Aorta (tissue), 5 donors: Measurements from ENCODE around the gene TRAT1. TPM values are rescaled to one million over a fixed set of nuclear protein-coding genes. Genes with fewer than 3 reads are reported as not detected.

Experiments used
- ATAC-seq: fragments of 200-7000 bp; cut with Tn5 transposase; one replicate; pipeline ENCODE4 v1.9.1; 2022; ENCODE audit warnings: moderate library complexity; ENCODE audit not compliant: low FRiP score
- DNase-seq, 2 donors: peaks; one replicate each; pipeline ENCODE4 v3.0.0-alpha.2; 2020
- H3K27ac ChIP-seq, 2 donors: one replicate each; pipeline ENCODE4 v1.5.1; 2013; ENCODE audit warnings: low read length in 2 of 2, mild to moderate bottlenecking in 2 of 2, moderate library complexity in 2 of 2, control low read depth in 1 of 2, inconsistent platforms in 1 of 2, low read depth in 1 of 2
- H3K27me3 ChIP-seq, 2 donors: one replicate each; pipeline ENCODE4 v1.6.1; 2013; ENCODE audit warnings: control low read depth in 1 of 2, low read length in 1 of 2, mild to moderate bottlenecking in 1 of 2, moderate library complexity in 1 of 2; ENCODE audit not compliant: insufficient read depth in 2 of 2, control insufficient read depth in 1 of 2
- H3K36me3 ChIP-seq, 2 donors: one replicate each; pipeline ENCODE4 v1.6.1; 2013; ENCODE audit warnings: control low read depth in 1 of 2, low read length in 1 of 2, mild to moderate bottlenecking in 1 of 2; ENCODE audit not compliant: insufficient read depth in 2 of 2, control insufficient read depth in 1 of 2
- H3K4me1 ChIP-seq, 2 donors: one replicate each; pipeline ENCODE4 v1.6.1; 2013; ENCODE audit warnings: low read length in 2 of 2, control low read depth in 1 of 2, mild to moderate bottlenecking in 1 of 2, moderate library complexity in 1 of 2; ENCODE audit not compliant: insufficient read depth in 2 of 2, control insufficient read depth in 1 of 2
- H3K4me3 ChIP-seq, 2 donors: one replicate each; pipeline ENCODE4 v1.5.1; 2013; ENCODE audit warnings: low read length in 2 of 2, control low read depth in 1 of 2, mild to moderate bottlenecking in 1 of 2
- H3K9me3 ChIP-seq: one replicate; pipeline ENCODE4 v1.6.1; 2013; ENCODE audit warnings: mild to moderate bottlenecking, low read length; ENCODE audit not compliant: control insufficient read depth
- WGBS, 2 donors: extraction: QIAGEN DNeasy Blood & Tissue Kit; methylation state at CpG; one replicate each; pipeline ENCODE4 v1.1.7; 2013; 5-methylcytosine and 5-hydroxymethylcytosine counted together
- intact Hi-C, 2 donors: fragments of 100-400 bp; cut with DNase I; formaldehyde crosslinking; loops; one replicate each; pipeline versions ENCODE4 v1.14.2 to v1.15.0; 2022
- polyA plus RNA-seq, 2 donors: library from polyadenylated mRNA; stranded (reverse); fragments of 200-250 nt; gene quantifications; one replicate each; pipeline ENCODE4 v1.2.3, GENCODE V29; 2013
- total RNA-seq, 2 donors: library from RNA; stranded (reverse); fragmentation: NEBNext Ultra II Directional; extraction: Animal tissue kit (Norgen Biotek cat#: 25700); gene quantifications; one replicate each; pipeline ENCODE4 v1.2.1, GENCODE V29; 2021
- donor health status: healthy with polysubstance abuse.
- donor health status: Bipolar disorder and iron deficiency.
- donor health status: DM: no; HTN: no; CAD: no.
- donor health status: DM: no; HTN: no; CAD: no.
- donor health status: DM: yes; HTN: yes; CAD: no.

Gene TRAT1
- total and polyA plus RNA-seq, 4 donors: 0.52 to 1.3 (median 1.1) TPM; not detected in 1

DNA sequence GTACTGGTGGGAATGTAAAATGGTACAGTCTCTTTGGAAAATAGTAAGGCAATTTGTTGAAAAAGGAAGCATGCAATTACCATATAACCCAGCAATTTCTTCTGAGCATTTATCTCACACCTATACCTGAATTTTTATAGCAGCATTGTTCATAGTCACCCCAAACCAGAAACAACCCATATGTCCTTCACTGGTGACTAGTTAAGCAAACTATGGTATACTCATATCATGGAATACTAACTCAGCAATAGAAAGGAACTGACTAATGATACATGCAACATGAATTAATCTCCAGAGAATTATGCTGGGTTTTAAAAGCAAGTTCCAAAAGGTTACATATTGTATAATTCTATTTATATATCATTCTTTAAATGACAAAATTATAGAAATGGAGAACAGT is 60.2 kb downstream of the TRAT1 start:
- Histone ChIP-seq H3K4me1 (no peaks in the 10 kb centered on the region), H3K27ac (no peak overlapping the region), H3K27me3 (no peaks in the 10 kb centered on the region), H3K36me3 (no peaks in the 10 kb centered on the region), H3K4me3 (no peak overlapping the region), H3K9me3 (no peaks in the 10 kb centered on the region)
- intact Hi-C loops: no loop called here
- ATAC-seq (no peak), DNase-seq (no peak)

- H3K4me3 ChIP-seq: no peak overlapping the region
Measured at GRCh38 chr3:108883373-108883772, 60.8 kb downstream of the TRAT1 start.

GRCh38 chr3:108887121-108887520 is 64.5 kb downstream of the TRAT1 start:
- Histone ChIP-seq H3K4me3 (no peak overlapping the region), H3K4me1 (no peaks in the 10 kb centered on the region), H3K36me3 (no peaks in the 10 kb centered on the region), H3K27me3 (no peaks in the 10 kb centered on the region), H3K9me3 (no peaks in the 10 kb centered on the region), H3K27ac (no peak overlapping the region)
- DNase-seq: no peak
- 80% methylated on average over 4 of the region's 4 CpGs for WGBS, 2 donors
- intact Hi-C loops: no loop called here
- ATAC-seq: no peak

More at GRCh38 chr3:108883373-108883772, 60.8 kb downstream of the TRAT1 start:
- intact Hi-C loops: no loop called here
- ATAC-seq (no peak), DNase-seq (no peak)
- no peaks in the 10 kb centered on the region for H3K27me3 ChIP-seq
- 36 to 47% methylated on average over 1 of the region's 1 CpG for WGBS, 2 donors
- H3K27ac ChIP-seq: no peak overlapping the region
- H3K9me3 ChIP-seq: no peaks in the 10 kb centered on the region
- no peaks in the 10 kb centered on the region for H3K4me1 ChIP-seq
- no peaks in the 10 kb centered on the region for H3K36me3 ChIP-seq

DNA sequence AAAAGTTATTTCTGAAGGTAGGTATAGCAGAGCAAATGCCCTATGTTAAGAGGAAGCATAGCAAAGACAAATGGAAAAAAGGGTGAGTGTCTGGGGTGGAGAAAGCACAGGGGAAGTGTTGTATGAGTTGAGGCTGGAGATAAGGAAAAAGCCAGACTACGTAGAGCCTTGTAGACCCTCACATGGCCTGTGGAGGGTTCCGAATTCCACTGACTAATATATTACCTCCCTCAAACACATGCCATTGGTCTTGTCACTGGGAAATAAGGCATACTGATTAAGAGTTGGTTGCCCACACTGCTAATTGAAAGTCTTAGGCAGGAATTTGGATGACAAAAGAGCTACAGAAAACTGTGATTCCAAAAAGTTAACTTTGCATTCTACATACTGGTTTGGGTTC is 65.2 kb downstream of the TRAT1 start:
- no peak overlapping the region for H3K27ac ChIP-seq
- no peak overlapping the region for H3K4me3 ChIP-seq
- H3K9me3 ChIP-seq: no peaks in the 10 kb centered on the region
- no peaks in the 10 kb centered on the region for H3K27me3 ChIP-seq
- H3K4me1 ChIP-seq: no peaks in the 10 kb centered on the region
- WGBS, 2 donors: 42 to 47% methylated on average over 2 of the region's 2 CpGs
- ATAC-seq (no peak), DNase-seq (no peak)
- intact Hi-C loops: no loop called here
- H3K36me3 ChIP-seq: no peaks in the 10 kb centered on the region

DNA sequence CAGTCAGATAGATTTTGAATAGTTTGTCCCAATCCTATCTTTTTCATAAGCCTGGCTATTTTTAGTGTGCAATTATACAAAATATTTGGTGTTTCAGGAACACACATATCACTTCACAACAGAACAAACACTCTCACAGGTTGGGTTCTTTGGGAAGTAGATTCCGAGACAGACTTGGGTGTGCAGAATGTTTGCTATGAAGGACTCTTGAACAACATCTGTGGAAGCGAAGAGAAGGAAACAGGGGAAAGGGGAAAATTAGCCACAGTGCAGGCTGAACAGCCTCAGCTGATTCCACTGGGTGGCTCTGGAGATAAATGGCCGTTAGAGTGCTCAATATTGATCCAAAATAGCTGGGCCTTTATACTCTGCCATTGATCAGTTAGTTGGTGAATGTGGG is 69.2 kb downstream of the TRAT1 start:
- H3K4me3 ChIP-seq: no peak overlapping the region
- 70 to 76% methylated on average over 3 of the region's 3 CpGs for WGBS, 2 donors
- DNase-seq: no peak
- H3K27ac ChIP-seq: no peak overlapping the region
- no peaks in the 10 kb centered on the region for H3K27me3 ChIP-seq
- H3K36me3 ChIP-seq: no peaks in the 10 kb centered on the region
- no peaks in the 10 kb centered on the region for H3K4me1 ChIP-seq
- H3K9me3 ChIP-seq: no peaks in the 10 kb centered on the region
- intact Hi-C loops: no loop called here
- ATAC-seq: no peak

GRCh38 chr3:108894981-108895380 is 72.4 kb downstream of the TRAT1 start:
- DNase-seq (no peak), ATAC-seq (no peak)
- H3K27ac ChIP-seq: no peak overlapping the region
- no peaks in the 10 kb centered on the region for H3K36me3 ChIP-seq
- no peaks in the 10 kb centered on the region for H3K27me3 ChIP-seq
- intact Hi-C loops: no loop called here
- H3K4me1 ChIP-seq: no peaks in the 10 kb centered on the region
- no peak overlapping the region for H3K4me3 ChIP-seq
- 82 to 86% methylated on average over 5 of the region's 5 CpGs for WGBS, 2 donors
- H3K9me3 ChIP-seq: no peaks in the 10 kb centered on the region

DNA sequence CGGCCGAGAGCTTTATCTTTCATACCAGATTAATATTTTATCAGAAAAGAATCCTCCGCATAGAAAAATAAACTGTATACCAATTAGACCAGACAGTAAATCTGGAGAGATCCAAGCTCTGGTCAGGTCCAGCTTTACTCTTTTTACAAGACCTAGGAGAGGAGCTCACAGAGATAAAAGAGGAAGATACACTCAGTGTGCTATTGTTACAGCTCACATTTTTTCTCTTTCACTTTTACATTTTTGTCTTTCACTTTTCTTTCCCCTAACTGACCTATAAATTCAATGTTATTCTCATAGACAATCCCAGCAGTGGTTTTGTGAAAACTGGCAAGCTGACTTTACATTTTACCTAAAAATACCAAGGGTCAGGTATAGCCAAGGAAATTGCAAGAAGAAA is 75.3 kb downstream of the TRAT1 start:
- DNase-seq (no peak), ATAC-seq (no peak)
- 85 to 89% methylated on average over 3 of the region's 3 CpGs for WGBS, 2 donors
- intact Hi-C loops: no loop called here
- H3K9me3 ChIP-seq: no peaks in the 10 kb centered on the region
- no peak overlapping the region for H3K4me3 ChIP-seq
- no peaks in the 10 kb centered on the region for H3K4me1 ChIP-seq
- H3K36me3 ChIP-seq: no peaks in the 10 kb centered on the region
- no peak overlapping the region for H3K27ac ChIP-seq
- H3K27me3 ChIP-seq: no peaks in the 10 kb centered on the region

- no peak overlapping the region for H3K27ac ChIP-seq
- H3K4me3 ChIP-seq: no peak overlapping the region
- H3K27me3 ChIP-seq: no peaks in the 10 kb centered on the region
- no peak for ATAC-seq
- H3K9me3 ChIP-seq: no peaks in the 10 kb centered on the region
- intact Hi-C loops: no loop called here
- H3K36me3 ChIP-seq: no peaks in the 10 kb centered on the region
- DNase-seq: no peak
- H3K4me1 ChIP-seq: no peaks in the 10 kb centered on the region
- WGBS, 2 donors: 68 to 76% methylated on average over 3 of the region's 3 CpGs
Measured at GRCh38 chr3:108899530-108899929, 76.9 kb downstream of the TRAT1 start.
